ENCODE data around the gene ZSWIM4. TPM values are rescaled to one million over a fixed set of nuclear protein-coding genes. Genes with fewer than 3 reads are reported as not detected.
A peak's percentile ranks its signal among the peaks of the same experiment; 100 is the strongest.

Gene ZSWIM4
- total RNA-seq, 1 donor from 2014 or later, result 23.2 TPM

DNA sequence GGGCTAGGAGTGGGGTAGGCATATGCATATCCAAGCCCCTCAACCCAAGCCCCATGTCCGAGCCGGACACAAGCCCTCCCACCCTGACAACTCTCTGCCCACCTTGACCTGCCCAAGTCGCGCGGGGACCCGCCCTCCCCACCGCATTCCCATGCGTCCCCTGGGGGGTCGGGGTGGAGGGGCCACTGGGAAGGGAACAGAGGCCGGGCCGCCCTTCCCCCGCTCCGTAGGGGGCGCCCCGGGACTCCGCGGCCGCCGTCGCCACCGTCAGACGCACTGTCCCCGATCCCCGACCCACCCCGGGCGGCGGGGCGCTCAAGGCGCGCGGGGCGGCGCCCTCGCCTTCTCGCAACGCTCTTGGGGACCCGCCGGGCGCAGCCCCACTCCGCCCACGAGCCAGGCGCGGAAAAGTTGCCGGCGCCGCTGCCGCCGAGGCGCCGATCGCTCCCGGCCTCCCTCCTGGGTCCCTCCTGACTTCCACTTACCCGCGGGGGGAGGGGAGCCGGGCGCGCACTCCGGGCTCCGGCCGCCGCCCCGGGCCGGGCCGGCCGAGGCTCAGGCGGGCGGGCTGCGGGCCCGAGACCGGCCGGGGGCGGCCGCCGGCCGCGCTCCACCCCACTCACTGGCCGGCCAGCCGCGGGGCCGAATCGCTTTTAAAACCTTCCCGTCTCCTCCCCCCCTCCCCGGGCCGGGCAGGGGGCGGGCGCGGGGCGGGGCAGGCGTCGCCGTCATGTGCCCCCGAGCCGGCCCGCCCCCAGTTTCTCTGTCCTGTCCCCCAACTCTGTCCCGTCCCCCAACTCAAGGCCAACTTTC, 47.3 kb downstream of the ZSWIM4 start:
- peak; percentile 55 to 94 for DNase-seq (ENCODE audit: low spot score in 2 of 2)
- TF ChIP-seq, protein P1, sequence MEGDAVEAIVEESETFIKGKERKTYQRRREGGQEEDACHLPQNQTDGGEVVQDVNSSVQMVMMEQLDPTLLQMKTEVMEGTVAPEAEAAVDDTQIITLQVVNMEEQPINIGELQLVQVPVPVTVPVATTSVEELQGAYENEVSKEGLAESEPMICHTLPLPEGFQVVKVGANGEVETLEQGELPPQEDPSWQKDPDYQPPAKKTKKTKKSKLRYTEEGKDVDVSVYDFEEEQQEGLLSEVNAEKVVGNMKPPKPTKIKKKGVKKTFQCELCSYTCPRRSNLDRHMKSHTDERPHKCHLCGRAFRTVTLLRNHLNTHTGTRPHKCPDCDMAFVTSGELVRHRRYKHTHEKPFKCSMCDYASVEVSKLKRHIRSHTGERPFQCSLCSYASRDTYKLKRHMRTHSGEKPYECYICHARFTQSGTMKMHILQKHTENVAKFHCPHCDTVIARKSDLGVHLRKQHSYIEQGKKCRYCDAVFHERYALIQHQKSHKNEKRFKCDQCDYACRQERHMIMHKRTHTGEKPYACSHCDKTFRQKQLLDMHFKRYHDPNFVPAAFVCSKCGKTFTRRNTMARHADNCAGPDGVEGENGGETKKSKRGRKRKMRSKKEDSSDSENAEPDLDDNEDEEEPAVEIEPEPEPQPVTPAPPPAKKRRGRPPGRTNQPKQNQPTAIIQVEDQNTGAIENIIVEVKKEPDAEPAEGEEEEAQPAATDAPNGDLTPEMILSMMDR (IDR thresholded peaks at IDR 0.05), result no peak
- Histone ChIP-seq H3K9me3 (no peaks in the 10 kb centered on the region), H3K4me1 (peaks cover 21 to 39% of the 10 kb centered on the region in 2 donors), H3K27ac (peak overlapping the region; percentile 99 to 100), H3K36me3 (peaks cover 0 to 4% of the 10 kb centered on the region in 2 donors), H3K27me3 (no peaks in the 10 kb centered on the region), H3K4me3 (peak overlapping the region; percentile 92 to 99)
- intact Hi-C loops (cut with DNase I), result loop anchor here (5.0 kb wide), 1 partner anchor 1050 kb away; the partner anchor contains the start of gene JUNB

DNA sequence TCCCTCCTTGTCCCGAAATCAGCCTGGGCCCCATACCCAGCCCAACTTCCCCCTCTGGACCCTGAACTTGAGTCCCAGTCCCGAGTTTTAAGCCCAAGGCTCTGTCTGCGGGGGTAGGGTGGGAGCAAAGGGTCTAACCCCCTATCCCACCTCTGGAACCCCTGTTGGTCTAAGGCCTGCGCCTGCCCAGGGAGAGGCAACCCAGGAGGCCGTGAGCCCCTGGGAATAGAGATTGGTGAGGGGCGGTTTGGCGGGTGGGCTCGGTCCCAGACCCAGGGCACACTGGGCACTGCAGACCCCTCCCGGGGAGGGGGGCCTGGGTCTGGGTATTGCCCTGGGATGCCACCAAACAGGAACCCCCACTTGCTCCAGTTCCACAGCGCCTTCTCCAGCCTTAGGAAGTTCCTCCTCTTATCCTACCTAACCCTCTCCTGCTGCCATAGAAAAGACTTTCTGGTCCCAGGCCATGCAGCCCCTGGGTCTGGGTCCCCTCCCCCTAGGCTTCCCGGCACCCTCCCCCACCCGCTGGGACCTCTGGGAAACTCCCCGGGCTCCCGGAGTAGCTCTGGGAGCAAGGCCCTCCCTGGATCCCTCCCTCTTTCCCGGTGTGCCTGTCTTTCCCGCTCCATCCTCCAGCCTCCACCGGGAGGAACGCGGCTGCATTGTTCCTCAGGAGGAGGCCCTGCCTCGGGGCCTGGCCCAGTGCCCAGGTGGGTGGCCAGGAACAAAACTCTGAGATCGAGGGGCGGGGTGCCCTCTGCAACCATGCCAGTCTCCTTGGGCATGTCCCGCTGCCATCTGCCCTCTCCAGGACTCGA, 48.1 kb downstream of the ZSWIM4 start:
- peak in 1 of 2 donors; percentile 89 for DNase-seq (ENCODE audit: low spot score in 2 of 2)
- TF ChIP-seq, protein P1 (IDR thresholded peaks at IDR 0.05), result no peak
- Histone ChIP-seq H3K4me3 (peak overlapping the region; percentile 92 to 99), H3K27me3 (no peaks in the 10 kb centered on the region), H3K4me1 (peaks cover 13 to 37% of the 10 kb centered on the region in 2 donors), H3K9me3 (no peaks in the 10 kb centered on the region), H3K36me3 (peaks cover 0 to 4% of the 10 kb centered on the region in 2 donors), H3K27ac (peak overlapping the region; percentile 99 to 100)
- intact Hi-C loops (cut with DNase I), result loop anchor here (5.0 kb wide), 1 partner anchor 1051 kb away; the partner anchor contains the start of gene JUNB

DNA sequence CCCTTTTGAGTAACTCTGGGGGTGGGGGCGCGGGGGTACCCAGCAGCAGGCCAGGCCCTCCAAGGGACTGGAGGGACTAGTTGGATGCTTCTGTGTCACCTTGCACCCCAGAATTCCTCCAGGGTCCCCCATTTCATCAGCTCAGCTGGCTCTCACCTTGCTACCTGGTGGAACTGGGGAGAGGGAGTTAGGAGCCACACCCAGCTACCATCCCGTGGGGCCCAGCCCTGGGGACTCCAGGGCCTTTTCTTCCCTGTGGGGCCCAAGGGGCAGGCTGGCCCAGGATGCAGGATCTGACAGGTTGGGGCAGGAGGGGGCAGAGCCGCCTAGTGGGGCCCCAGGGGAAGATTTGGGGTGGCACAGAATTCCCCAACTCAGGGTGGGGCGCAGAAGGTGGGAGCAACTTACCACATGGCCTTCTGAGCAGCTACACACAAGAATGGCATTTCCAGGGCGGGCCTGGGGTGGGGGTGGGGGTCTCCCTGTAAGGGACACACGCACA, 48.9 kb downstream of the ZSWIM4 start:
- TF ChIP-seq, protein P1 (IDR thresholded peaks at IDR 0.05), result no peak
- H3K4me1 ChIP-seq, result peaks cover 15 to 41% of the 10 kb centered on the region in 2 donors
- intact Hi-C loops (cut with DNase I), result loop anchor here (5.0 kb wide), 1 partner anchor 1052 kb away; the partner anchor contains the start of gene JUNB

DNA sequence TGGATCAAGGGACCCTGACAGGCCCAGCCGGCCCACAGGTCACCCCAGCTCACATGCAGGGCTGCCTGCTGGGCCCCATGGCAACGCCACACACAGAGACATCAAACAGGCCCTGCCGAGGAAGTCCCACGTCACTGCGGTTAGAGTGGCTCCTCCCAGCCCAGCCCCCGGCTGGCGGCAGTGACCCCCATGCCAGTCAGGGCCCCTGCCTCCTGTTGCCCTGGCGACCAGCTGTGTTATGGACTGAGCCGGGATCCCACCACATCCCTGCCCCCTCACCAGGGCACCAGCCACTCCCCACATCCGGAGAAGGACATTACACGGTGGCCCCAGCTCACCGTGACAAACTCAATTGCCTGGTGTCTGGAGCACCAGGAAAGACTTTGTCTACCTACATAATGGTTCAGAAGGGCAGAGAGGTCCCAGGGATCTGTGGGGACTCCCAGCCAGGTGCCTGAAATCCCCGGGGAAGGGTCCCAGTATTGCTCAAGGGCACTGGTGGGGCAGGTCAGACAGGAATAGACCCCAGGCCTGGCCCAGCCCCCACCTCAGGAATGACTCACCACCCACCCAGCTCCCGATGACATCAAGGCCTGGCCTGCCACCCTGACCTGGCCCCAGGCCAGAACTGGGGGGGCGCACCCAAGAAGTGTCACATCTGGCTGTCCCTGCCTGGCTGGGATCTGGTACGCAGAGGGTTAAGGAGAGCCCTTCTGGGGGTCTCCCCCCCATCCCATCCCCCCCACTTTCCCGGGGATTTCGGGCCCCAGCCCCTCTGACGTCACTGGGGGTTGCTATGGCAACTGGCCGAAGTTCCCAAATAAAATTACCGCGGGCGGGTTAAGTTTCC, 51.5 kb downstream of the ZSWIM4 start:
- TF ChIP-seq, protein P1 (IDR thresholded peaks at IDR 0.05), result no peak
- Histone ChIP-seq H3K4me1 (peaks cover 20 to 59% of the 10 kb centered on the region in 2 donors), H3K27ac (peak overlapping the region; percentile 99 to 100), H3K4me3 (peak overlapping the region; percentile 50 to 70), H3K36me3 (peaks cover 0 to 4% of the 10 kb centered on the region in 2 donors), H3K9me3 (no peaks in the 10 kb centered on the region), H3K27me3 (no peaks in the 10 kb centered on the region)
- intact Hi-C loops (cut with DNase I), result loop anchor here (5.0 kb wide), 1 partner anchor 694 kb away; the partner anchor contains the start of genes IER2 and STX10
- peak; percentile 91 to 98 for DNase-seq (ENCODE audit: low spot score in 2 of 2)

More for the DNA sequence above, 48.9 kb downstream of the ZSWIM4 start:
- no peak for DNase-seq (ENCODE audit: low spot score in 2 of 2)
- peaks cover 0 to 4% of the 10 kb centered on the region in 2 donors for H3K36me3 ChIP-seq
- no peaks in the 10 kb centered on the region for H3K27me3 ChIP-seq
- peak overlapping the region; percentile 99 to 100 for H3K27ac ChIP-seq
- H3K4me3 ChIP-seq, result no peak overlapping the region
- no peaks in the 10 kb centered on the region for H3K9me3 ChIP-seq

Measured in ascending aorta (tissue), 2 donors.